GM23338 (cell line): ENCODE measurements around the gene INPP4A. TPM values are rescaled to one million over a fixed set of nuclear protein-coding genes. Genes with fewer than 3 reads are reported as not detected.

Source experiments
- ATAC-seq: fragments of 200-7000 bp; cut with Tn5 transposase; 3 replicates; pipeline ENCODE4 v1.9.1; 2020
- DNase-seq: peaks from one replicate; pipeline ENCODE4 v3.0.0-alpha.2; 2015; ENCODE audit warnings: low spot score
- H2AFZ ChIP-seq: fragments of 200-600 bp; sonication (generic); 2 replicates; pipeline ENCODE4 v1.8.0; 2016; ENCODE audit warnings: antibody characterized with exemption, mild to moderate bottlenecking, moderate library complexity
- H3F3A ChIP-seq: fragments of 200-600 bp; sonication (generic); replicated peaks from 2 replicates; pipeline ENCODE4 v1.8.0; 2017; ENCODE audit warnings: antibody characterized with exemption, mixed run types, low read depth
- H3K27ac ChIP-seq: fragments of 200-600 bp; sonication (generic); 2 replicates; pipeline ENCODE4 v1.6.1; 2016; ENCODE audit warnings: low read depth
- H3K27me3 ChIP-seq: fragments of 200-600 bp; sonication (generic); 2 replicates; pipeline ENCODE4 v1.8.0; 2016; ENCODE audit warnings: mild to moderate bottlenecking, mixed run types, moderate library complexity; ENCODE audit not compliant: insufficient read depth
- H3K36me3 ChIP-seq: fragments of 200-600 bp; sonication (generic); 2 replicates; pipeline ENCODE4 v1.8.0; 2016; ENCODE audit warnings: mild to moderate bottlenecking; ENCODE audit not compliant: insufficient read depth
- H3K4me1 ChIP-seq: fragments of 200-600 bp; sonication (generic); 2 replicates; pipeline ENCODE4 v1.8.0; 2016; ENCODE audit warnings: mild to moderate bottlenecking, moderate library complexity; ENCODE audit not compliant: insufficient read depth
- H3K4me2 ChIP-seq: fragments of 200-600 bp; sonication (generic); 2 replicates; pipeline ENCODE4 v1.7.1; 2017; ENCODE audit warnings: mixed run types
- H3K4me3 ChIP-seq: fragments of 200-600 bp; sonication (generic); 2 replicates; pipeline ENCODE4 v1.6.1; 2016; ENCODE audit warnings: mixed run types
- H3K79me2 ChIP-seq: fragments of 200-600 bp; sonication (generic); replicated peaks from 2 replicates; pipeline ENCODE4 v1.8.0; 2017; ENCODE audit warnings: mild to moderate bottlenecking; ENCODE audit not compliant: insufficient read depth
- H3K9me2 ChIP-seq: fragments of 200-600 bp; sonication (generic); 2 replicates; pipeline ENCODE4 v1.8.0; 2017; ENCODE audit not compliant: insufficient read depth
- H4K20me1 ChIP-seq: fragments of 200-600 bp; sonication (generic); replicated peaks from 2 replicates; pipeline ENCODE4 v1.8.0; 2017; ENCODE audit warnings: mild to moderate bottlenecking; ENCODE audit not compliant: insufficient read depth
- H3K27ac Mint-ChIP-seq: 2 replicates; pipeline ENCODE4 v1.8.0; 2020; ENCODE audit warnings: inconsistent platforms, mild to moderate bottlenecking, moderate library complexity, mixed read lengths
- H3K27me3 Mint-ChIP-seq: 3 replicates; pipeline ENCODE4 v1.8.0; 2022; ENCODE audit warnings: low read depth, mild to moderate bottlenecking, moderate library complexity, mixed read lengths, inconsistent platforms; ENCODE audit not compliant: insufficient read depth, poor library complexity
- H3K36me3 Mint-ChIP-seq: 3 replicates; pipeline ENCODE4 v1.8.0; 2021; ENCODE audit warnings: low read depth, mild to moderate bottlenecking, inconsistent platforms, moderate library complexity, mixed read lengths
- H3K4me1 Mint-ChIP-seq: 3 replicates; pipeline ENCODE4 v1.8.0; 2020; ENCODE audit warnings: mild to moderate bottlenecking, inconsistent platforms, mixed read lengths
- H3K4me3 Mint-ChIP-seq: 3 replicates; pipeline ENCODE4 v1.8.0; 2021; ENCODE audit warnings: moderate library complexity, mild to moderate bottlenecking, inconsistent platforms, mixed read lengths
- H3K9me3 Mint-ChIP-seq: 3 replicates; pipeline ENCODE4 v1.8.0; 2020; ENCODE audit warnings: moderate library complexity, mild to moderate bottlenecking, inconsistent platforms, mixed read lengths
- CREB1 ChIP-seq: fragments of 250-450 bp; sonication (Bioruptor Pico); IDR thresholded peaks from 2 replicates; pipeline ENCODE4 v1.5.0; 2020; ENCODE audit warnings: low read depth, mild to moderate bottlenecking, moderate library complexity
- EZH2 ChIP-seq: fragments of 200-600 bp; sonication (generic); IDR thresholded peaks from one replicate; pipeline ENCODE4 v1.8.0; 2017; ENCODE audit warnings: antibody characterized with exemption, mild to moderate bottlenecking, low read depth; ENCODE audit not compliant: unreplicated experiment
- NANOG ChIP-seq: IDR thresholded peaks from 2 replicates; pipeline ENCODE4 v1.6.1; 2016; ENCODE audit warnings: antibody characterized with exemption, borderline replicate concordance
- POLR2AphosphoS5 ChIP-seq: IDR thresholded peaks from 2 replicates; pipeline ENCODE4 v1.6.1; 2016; ENCODE audit warnings: antibody characterized with exemption, low read depth
- STAT1 ChIP-seq: IDR thresholded peaks from one replicate; pipeline ENCODE4 v1.6.1; 2016; ENCODE audit warnings: antibody characterized with exemption; ENCODE audit not compliant: unreplicated experiment
- ZNF331 ChIP-seq: fragments of 250-450 bp; sonication (Bioruptor Pico); IDR thresholded peaks from 2 replicates; pipeline ENCODE4 v1.5.0; 2020; ENCODE audit warnings: low read depth, mild to moderate bottlenecking, moderate library complexity
- polyA plus RNA-seq: library from polyadenylated mRNA; unstranded; fragments of >200 nt; fragmentation: Nextera tagmentation; extraction: Ambion mirVana; gene quantifications from 2 replicates; pipeline ENCODE4 v1.2.1, GENCODE V29; 2016
- total RNA-seq: library from RNA; depleted of rRNA; stranded (reverse); fragments of >200 nt; shearing (Covaris generic); gene quantifications from 2 replicates; pipeline ENCODE4 v1.2.3, GENCODE V29; 2014
- TF ChIP-seq, protein P1 (sequence below): IDR thresholded peaks from one replicate; pipeline ENCODE4 v1.6.1; 2018; ENCODE audit warnings: antibody characterized with exemption; ENCODE audit not compliant: unreplicated experiment
- TF ChIP-seq, protein P2 (sequence below): fragments of 250-450 bp; sonication (Bioruptor Pico); IDR thresholded peaks from 2 replicates; pipeline ENCODE4 v1.5.0; 2020; ENCODE audit warnings: mild to moderate bottlenecking, moderate library complexity
- TF ChIP-seq, protein P3 (sequence below): IDR thresholded peaks from 2 replicates; pipeline ENCODE4 v1.6.1; 2016; ENCODE audit warnings: antibody characterized with exemption

The INPP4A gene
- total and polyA plus RNA-seq, 2 experiments from 2014 or later: 8.5 to 36.9 TPM

DNA sequence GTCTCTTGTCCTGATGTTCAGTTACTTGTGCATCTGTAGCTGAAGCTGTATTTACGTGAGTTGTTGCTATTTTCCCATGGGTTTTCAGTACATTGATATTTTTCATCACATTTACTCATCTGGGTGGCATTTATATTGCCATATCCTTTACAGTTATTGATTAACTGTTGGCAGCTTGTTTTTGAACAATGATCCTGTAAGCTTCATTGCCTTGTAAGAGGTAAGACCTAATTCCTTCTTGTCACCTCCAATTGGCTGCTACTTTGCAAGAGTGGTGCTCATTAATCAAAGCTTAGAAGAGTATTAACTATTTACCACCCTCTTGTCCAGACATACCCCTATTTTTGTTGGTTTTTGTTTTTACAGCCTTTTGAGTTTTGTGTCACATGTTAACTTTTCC, 88.9 kb downstream of the INPP4A start (continued):
- TF ChIP-seq NANOG (no peak), STAT1 (no peak), POLR2AphosphoS5 (no peak)
- TF ChIP-seq, protein P1, sequence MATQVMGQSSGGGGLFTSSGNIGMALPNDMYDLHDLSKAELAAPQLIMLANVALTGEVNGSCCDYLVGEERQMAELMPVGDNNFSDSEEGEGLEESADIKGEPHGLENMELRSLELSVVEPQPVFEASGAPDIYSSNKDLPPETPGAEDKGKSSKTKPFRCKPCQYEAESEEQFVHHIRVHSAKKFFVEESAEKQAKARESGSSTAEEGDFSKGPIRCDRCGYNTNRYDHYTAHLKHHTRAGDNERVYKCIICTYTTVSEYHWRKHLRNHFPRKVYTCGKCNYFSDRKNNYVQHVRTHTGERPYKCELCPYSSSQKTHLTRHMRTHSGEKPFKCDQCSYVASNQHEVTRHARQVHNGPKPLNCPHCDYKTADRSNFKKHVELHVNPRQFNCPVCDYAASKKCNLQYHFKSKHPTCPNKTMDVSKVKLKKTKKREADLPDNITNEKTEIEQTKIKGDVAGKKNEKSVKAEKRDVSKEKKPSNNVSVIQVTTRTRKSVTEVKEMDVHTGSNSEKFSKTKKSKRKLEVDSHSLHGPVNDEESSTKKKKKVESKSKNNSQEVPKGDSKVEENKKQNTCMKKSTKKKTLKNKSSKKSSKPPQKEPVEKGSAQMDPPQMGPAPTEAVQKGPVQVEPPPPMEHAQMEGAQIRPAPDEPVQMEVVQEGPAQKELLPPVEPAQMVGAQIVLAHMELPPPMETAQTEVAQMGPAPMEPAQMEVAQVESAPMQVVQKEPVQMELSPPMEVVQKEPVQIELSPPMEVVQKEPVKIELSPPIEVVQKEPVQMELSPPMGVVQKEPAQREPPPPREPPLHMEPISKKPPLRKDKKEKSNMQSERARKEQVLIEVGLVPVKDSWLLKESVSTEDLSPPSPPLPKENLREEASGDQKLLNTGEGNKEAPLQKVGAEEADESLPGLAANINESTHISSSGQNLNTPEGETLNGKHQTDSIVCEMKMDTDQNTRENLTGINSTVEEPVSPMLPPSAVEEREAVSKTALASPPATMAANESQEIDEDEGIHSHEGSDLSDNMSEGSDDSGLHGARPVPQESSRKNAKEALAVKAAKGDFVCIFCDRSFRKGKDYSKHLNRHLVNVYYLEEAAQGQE: no peak

DNA sequence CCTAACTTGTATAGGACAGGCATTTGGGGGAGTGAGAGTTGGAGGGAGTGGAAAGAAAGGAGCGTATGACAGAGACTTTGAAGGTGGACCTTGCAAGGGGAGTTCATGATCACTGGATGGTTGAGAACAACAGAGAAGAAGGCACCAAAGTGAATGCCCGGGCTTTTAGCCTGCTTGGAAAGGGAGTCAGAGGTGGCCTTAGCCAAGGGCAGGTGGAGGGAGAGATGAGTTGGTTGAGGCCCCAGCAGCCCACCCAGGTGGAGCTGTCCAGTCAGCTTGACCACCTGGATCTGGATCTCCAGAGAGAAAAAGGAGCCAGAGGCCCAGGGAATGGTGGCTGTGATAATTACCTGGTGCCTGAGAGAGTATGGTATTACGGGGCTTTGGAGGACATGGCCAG, 90.1 kb downstream of the INPP4A start:
- Histone ChIP-seq H3K4me2 (no peak overlapping the region), H3K36me3 (peaks cover 5% of the 10 kb centered on the region; the same call in 1 of the 2 replicates)
- no peak overlapping the region for H3K4me3 Mint-ChIP-seq

More for the DNA sequence above, 90.1 kb downstream of the INPP4A start:
- Mint-ChIP-seq H3K27me3 (peaks cover 2% of the 10 kb centered on the region), H3K9me3 (no peaks in the 10 kb centered on the region), H3K27ac (no peak overlapping the region), H3K36me3 (peaks cover 20% of the 10 kb centered on the region), H3K4me1 (no peaks in the 10 kb centered on the region)
- Histone ChIP-seq H4K20me1 (no peaks in the 10 kb centered on the region; the same call in 1 of the 2 replicates), H3K4me3 (no peak overlapping the region), H3K27me3 (no peaks in the 10 kb centered on the region), H3K79me2 (no peaks in the 10 kb centered on the region), H3K27ac (no peak overlapping the region), H2AFZ (no peak overlapping the region), H3K4me1 (no peaks in the 10 kb centered on the region), H3F3A (no peaks in the 10 kb centered on the region), H3K9me2 (no peaks in the 10 kb centered on the region)
- TF ChIP-seq STAT1 (no peak), EZH2 (no peak), NANOG (no peak), ZNF331 (CRISPR knock-in tag) (no peak), CREB1 (no peak)
- TF ChIP-seq, protein P1: no peak
- TF ChIP-seq, protein P2, sequence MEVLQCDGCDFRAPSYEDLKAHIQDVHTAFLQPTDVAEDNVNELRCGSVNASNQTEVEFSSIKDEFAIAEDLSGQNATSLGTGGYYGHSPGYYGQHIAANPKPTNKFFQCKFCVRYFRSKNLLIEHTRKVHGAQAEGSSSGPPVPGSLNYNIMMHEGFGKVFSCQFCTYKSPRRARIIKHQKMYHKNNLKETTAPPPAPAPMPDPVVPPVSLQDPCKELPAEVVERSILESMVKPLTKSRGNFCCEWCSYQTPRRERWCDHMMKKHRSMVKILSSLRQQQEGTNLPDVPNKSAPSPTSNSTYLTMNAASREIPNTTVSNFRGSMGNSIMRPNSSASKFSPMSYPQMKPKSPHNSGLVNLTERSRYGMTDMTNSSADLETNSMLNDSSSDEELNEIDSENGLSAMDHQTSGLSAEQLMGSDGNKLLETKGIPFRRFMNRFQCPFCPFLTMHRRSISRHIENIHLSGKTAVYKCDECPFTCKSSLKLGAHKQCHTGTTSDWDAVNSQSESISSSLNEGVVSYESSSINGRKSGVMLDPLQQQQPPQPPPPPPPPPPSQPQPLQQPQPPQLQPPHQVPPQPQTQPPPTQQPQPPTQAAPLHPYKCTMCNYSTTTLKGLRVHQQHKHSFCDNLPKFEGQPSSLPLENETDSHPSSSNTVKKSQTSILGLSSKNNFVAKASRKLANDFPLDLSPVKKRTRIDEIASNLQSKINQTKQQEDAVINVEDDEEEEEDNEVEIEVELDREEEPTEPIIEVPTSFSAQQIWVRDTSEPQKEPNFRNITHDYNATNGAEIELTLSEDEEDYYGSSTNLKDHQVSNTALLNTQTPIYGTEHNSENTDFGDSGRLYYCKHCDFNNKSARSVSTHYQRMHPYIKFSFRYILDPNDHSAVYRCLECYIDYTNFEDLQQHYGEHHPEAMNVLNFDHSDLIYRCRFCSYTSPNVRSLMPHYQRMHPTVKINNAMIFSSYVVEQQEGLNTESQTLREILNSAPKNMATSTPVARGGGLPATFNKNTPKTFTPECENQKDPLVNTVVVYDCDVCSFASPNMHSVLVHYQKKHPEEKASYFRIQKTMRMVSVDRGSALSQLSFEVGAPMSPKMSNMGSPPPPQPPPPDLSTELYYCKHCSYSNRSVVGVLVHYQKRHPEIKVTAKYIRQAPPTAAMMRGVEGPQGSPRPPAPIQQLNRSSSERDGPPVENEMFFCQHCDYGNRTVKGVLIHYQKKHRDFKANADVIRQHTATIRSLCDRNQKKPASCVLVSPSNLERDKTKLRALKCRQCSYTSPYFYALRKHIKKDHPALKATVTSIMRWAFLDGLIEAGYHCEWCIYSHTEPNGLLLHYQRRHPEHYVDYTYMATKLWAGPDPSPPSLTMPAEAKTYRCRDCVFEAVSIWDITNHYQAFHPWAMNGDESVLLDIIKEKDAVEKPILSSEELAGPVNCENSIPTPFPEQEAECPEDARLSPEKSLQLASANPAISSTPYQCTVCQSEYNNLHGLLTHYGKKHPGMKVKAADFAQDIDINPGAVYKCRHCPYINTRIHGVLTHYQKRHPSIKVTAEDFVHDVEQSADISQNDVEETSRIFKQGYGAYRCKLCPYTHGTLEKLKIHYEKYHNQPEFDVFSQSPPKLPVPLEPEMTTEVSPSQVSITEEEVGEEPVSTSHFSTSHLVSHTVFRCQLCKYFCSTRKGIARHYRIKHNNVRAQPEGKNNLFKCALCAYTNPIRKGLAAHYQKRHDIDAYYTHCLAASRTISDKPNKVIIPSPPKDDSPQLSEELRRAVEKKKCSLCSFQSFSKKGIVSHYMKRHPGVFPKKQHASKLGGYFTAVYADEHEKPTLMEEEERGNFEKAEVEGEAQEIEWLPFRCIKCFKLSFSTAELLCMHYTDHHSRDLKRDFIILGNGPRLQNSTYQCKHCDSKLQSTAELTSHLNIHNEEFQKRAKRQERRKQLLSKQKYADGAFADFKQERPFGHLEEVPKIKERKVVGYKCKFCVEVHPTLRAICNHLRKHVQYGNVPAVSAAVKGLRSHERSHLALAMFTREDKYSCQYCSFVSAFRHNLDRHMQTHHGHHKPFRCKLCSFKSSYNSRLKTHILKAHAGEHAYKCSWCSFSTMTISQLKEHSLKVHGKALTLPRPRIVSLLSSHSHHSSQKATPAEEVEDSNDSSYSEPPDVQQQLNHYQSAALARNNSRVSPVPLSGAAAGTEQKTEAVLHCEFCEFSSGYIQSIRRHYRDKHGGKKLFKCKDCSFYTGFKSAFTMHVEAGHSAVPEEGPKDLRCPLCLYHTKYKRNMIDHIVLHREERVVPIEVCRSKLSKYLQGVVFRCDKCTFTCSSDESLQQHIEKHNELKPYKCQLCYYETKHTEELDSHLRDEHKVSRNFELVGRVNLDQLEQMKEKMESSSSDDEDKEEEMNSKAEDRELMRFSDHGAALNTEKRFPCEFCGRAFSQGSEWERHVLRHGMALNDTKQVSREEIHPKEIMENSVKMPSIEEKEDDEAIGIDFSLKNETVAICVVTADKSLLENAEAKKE (CRISPR knock-in tag): no peak
- TF ChIP-seq, protein P3, sequence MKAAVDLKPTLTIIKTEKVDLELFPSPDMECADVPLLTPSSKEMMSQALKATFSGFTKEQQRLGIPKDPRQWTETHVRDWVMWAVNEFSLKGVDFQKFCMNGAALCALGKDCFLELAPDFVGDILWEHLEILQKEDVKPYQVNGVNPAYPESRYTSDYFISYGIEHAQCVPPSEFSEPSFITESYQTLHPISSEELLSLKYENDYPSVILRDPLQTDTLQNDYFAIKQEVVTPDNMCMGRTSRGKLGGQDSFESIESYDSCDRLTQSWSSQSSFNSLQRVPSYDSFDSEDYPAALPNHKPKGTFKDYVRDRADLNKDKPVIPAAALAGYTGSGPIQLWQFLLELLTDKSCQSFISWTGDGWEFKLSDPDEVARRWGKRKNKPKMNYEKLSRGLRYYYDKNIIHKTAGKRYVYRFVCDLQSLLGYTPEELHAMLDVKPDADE: no peak
- ATAC-seq (no peak), DNase-seq (no peak)
